GM21390 (cell line): Measurements from ENCODE around the gene CLDN16.

Experiments
- ATAC-seq: cut with Tn5 transposase; IDR thresholded peaks from one replicate; pipeline ENCODE4 v1.9.1; 2021; ENCODE audit not compliant: unreplicated experiment

Gene CLDN16

DNA sequence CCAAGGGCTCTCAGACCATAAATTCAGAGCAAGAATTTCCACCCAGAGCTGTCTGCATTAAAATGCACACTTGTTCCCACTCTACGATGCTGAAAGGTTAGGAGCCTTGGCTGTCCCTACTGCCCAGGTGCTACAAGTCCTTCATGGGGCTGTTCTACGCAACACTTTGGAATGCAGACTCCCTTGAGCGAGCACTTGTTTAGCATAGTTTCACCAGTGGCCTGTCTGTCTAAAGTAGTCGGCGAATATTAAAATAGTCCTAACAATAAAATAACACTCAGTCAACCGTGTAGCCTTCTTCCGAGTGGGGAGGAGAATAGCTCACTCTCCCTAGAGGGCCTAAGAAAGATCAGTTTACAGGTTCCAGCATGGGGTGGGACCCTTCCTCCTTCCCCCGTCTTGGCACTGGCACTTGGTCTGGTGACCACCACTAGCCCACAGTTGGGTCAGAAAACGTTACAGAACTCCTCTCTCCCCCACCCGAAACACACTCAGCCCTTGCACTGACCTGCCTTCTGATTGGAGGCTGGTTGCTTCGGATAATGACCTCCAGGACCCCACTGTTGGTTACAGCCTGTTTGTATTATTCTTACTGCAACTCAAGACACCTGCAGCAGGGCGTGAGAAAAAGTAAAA, at the start of gene CLDN16:
Gene CLDN16 (plus strand): TSS at position 586 of the 636 bp plus-strand sequence. CDS start 167 bp downstream, outside the sequence.
- no peak for ATAC-seq

- ATAC-seq = no peak
These were observed 49.2 kb upstream of the CLDN16 start for GRCh38 chr3:190338717-190339116.

- peak; percentile 85 for ATAC-seq
These were observed 48.8 kb upstream of the CLDN16 start for GRCh38 chr3:190339130-190339529.

DNA sequence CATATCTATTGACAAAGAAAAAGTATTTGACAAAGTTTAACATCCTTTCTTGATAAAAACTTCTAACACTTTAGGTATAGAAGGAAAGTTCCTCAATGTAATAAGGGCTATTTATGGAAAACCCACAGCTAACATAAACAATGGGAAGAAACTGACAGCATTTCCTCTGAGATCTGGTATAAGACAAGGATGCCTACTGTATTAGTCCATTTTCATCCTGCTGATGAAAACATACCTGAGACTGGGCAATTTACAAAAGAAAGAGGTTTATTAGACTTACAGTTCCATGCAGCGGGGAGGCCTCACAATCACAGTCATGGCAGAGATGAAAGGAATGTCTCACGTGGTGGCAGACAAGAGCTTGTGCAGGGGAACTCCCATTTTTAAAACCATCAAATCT, 47.9 kb upstream of the CLDN16 start:
- no peak for ATAC-seq

GRCh38 chr3:190345027-190345821, 42.7 kb upstream of the CLDN16 start:
- no peak for ATAC-seq

- no peak for ATAC-seq
These were observed 42.1 kb upstream of the CLDN16 start for GRCh38 chr3:190345878-190346277.

GRCh38 chr3:190346541-190346940, 41.4 kb upstream of the CLDN16 start:
- no peak for ATAC-seq

DNA sequence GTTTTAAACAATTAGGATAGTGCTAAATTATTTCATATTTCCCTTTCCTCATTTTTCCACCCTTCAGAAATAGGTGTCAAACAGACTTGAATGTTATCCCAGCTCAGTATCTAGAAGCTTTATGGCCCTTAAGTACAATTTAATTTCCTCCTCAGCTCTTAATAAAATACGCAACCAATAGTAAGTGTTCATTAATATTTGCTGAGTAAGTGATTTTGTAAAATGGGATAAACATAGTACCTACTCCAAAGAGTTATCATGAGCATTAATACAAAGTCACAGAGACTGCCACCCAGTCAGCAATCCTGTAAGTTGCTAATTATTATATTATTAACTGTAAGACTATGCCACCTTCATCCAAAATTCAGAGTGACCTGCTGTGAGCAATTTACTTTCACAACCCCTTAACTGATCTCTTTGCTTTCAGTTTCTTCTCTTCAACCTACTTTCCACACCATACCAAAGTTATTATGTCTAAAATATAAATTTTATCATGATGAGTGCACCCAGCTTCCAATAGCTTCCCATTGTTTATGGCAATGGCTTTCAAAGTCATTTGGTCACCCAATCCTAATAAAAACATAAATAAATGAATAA, 35.0 kb upstream of the CLDN16 start:
- ATAC-seq = no peak

GRCh38 chr3:190356246-190356645, 31.7 kb upstream of the CLDN16 start:
- ATAC-seq = no peak

GRCh38 chr3:190357468-190357867, 30.5 kb upstream of the CLDN16 start:
- ATAC-seq = no peak

- ATAC-seq = no peak
These were observed 28.1 kb upstream of the CLDN16 start for GRCh38 chr3:190359813-190360212.

DNA sequence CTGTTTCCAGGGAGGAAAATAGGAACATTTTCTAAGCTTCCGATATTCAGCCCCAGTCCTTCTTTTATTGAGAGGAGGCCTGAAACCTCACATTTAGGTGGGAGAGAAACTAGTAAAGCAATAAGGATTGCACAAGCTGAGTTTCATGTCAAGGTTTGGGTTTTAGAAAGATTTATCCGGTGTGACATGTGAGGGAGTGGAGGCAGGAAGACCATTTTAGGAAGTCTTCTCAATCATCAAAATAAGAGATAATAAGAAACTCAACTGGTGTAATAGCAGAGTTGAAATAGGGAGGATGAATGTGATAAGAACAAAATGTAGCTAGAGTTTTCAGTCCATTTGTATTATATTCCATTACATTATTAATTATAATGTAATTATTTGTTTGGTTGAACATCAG, 27.7 kb upstream of the CLDN16 start:
- ATAC-seq = no peak

GRCh38 chr3:190361791-190362190, 26.2 kb upstream of the CLDN16 start:
- no peak for ATAC-seq

- ATAC-seq = no peak
These were observed 25.7 kb upstream of the CLDN16 start for GRCh38 chr3:190362258-190362657.

DNA sequence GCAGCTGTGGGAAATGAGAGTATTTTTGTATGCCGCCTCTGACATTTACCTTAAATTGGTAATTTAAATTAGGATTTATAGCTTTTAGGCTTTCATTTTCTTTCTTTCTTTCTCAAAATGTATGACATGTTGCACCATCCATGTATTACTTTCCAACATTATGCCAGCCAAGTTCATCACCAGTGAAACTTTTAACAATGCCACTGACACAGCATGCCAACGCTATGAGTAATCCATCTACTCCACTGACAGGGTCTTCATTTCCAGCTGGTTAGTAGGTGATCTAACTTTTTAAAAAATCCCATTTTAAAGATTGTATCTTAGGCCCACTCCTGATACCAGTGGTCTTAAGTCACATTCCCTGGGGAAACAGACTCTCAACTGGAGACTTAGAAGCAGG, 21.8 kb upstream of the CLDN16 start:
- ATAC-seq = no peak

DNA sequence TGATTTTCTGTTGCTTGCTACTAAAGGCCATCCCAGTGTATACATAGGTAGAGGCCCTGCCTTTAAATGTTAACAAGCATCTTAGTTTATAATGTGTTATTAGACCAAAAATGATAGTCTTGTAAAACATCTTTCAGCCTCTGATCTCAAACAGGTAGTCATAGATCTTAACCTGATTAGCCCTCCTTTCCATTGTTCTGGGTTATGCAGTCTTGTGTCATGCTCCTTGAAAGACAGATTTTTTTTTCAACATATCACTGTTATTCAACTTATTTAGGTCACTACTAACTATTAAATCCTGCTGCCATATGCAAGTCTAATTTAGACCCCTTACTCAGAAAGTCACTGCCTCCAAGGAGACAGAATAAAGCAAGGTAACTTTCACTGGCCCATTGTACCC, 19.1 kb upstream of the CLDN16 start:
- ATAC-seq = no peak

DNA sequence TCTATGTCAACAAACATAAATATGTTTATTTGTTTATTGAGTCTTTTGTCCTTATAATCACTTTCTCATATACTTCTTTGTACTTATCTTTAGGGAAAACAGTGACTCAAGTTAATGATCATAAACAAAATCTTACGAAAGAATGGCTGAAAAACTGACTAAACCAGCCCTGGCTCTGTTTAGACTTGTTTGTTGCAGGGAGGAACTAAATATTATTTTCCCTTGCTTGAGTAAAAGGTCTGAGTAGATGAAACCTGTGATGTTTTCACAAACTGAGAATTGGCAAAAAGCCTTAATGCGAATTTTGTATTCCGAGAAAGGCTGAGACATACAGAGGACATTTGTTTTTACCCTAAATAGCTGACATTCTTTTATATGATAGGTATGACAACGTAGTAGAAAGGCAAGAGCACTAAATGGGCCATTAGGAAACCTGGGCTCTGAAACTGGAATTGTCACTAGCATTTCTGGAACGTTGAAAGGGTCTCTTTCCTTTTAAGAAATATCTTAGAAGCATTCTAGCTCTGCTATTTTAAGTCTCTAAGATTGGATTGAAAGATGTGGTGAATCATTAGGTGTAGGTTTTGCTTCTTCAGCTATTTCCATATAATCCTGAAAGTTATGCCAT, 18.2 kb upstream of the CLDN16 start:
- ATAC-seq = no peak

- ATAC-seq = no peak
These were observed 17.6 kb upstream of the CLDN16 start for GRCh38 chr3:190370369-190370768.

DNA sequence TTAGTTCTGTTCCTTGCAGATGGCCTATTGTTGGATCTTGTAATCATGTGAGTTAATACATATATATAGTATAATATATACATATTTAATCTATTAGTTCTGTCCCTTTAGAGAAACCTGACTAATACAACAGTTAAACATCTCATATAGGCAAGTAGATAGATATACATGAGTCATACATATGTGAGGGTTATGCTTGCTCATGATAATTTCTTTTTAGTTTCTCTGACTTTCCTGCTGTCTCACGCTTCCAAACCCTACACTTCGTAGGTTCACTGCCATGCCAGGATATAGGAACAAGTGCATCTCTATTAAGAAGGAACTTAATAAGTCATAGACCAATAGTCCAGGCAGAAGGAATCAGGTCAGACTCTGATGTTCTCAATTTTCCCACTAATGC, 16.8 kb upstream of the CLDN16 start:
- no peak for ATAC-seq

DNA sequence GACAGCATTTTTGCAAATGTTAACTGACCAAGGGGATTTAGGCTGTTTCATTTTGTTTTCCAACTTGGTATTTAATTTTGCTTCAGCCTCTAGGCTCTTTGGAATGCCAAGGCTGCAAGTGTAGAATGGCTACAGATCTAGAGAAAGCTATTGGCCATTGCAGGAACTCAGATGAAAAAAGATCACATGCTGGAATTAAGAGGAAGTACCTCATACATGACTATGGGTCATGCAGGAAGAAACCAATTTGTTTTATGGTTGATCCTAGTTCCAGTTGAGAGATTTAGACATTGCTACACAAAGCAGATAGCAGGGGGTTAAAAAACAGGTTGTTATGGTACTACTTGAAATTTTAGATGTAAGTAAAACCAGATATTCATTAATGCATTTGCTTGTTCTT, 12.7 kb upstream of the CLDN16 start:
- ATAC-seq = no peak

DNA sequence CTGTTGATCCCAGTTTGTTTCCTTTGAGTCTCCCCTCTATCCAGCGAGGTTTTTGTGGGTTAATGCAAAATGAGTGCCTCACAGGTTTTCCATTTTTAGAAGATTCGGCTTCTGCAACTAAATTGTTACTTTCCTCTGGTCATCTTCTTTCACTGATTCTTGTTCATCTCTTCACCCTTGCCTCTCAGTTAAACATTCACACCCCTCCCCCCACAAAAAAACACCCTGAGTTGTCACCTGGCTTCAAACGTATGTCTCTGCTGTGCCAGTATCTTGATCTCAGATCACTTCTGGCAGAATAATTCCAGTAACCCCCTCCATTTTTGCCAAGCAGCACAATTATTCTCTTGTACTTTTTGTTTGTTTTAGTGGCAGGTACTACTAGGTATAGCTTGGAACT, 12.3 kb upstream of the CLDN16 start:
- ATAC-seq = no peak
